GM12891 (cell line): ENCODE measurements around the gene NKTR.

Experiments
- DNase-seq: peaks from one replicate; pipeline ENCODE4 v3.0.0; 2011; ENCODE audit warnings: low spot score; ENCODE audit not compliant: insufficient read length
- FAIRE-seq: peaks from 2 replicates; lab custom pipeline; 2011; peaks lifted over from hg19 to GRCh38; lab: Jason Lieb, UNC
- PAX5 ChIP-seq: IDR thresholded peaks from 2 replicates; pipeline ENCODE4 v1.6.1; 2011; ENCODE audit warnings: low read length, moderate library complexity, mild to moderate bottlenecking; ENCODE audit not compliant: insufficient read depth, severe bottlenecking
- POLR2A ChIP-seq: IDR thresholded peaks from 2 replicates; pipeline ENCODE4 v1.6.1; 2011; ENCODE audit warnings: low read depth, low read length, control low read depth
- POLR2AphosphoS5 ChIP-seq: IDR thresholded peaks from 2 replicates; pipeline ENCODE4 v1.6.1; 2011; ENCODE audit warnings: low read depth, low read length, control low read depth
- POU2F2 ChIP-seq: IDR thresholded peaks from 2 replicates; pipeline ENCODE4 v1.6.1; 2011; ENCODE audit warnings: low read depth, mild to moderate bottlenecking, control low read depth, low read length, moderate library complexity
- SPI1 ChIP-seq: IDR thresholded peaks from 2 replicates; pipeline ENCODE4 v1.6.1; 2011; ENCODE audit warnings: low read depth, low read length, control low read depth
- TAF1 ChIP-seq: IDR thresholded peaks from 2 replicates; pipeline ENCODE4 v1.6.1; 2011; ENCODE audit warnings: low read depth, low read length, control low read depth

The NKTR gene

GRCh38 chr3:42655331-42655888 lies 54.9 kb downstream of the NKTR start:
- FAIRE-seq (no peak), DNase-seq (no peak)
- no peak for TF ChIP-seq SPI1
- no peak for TF ChIP-seq POU2F2
- TF ChIP-seq POLR2A = no peak
- no peak for TF ChIP-seq TAF1
- TF ChIP-seq POLR2AphosphoS5 = no peak
- TF ChIP-seq PAX5 = no peak

DNA sequence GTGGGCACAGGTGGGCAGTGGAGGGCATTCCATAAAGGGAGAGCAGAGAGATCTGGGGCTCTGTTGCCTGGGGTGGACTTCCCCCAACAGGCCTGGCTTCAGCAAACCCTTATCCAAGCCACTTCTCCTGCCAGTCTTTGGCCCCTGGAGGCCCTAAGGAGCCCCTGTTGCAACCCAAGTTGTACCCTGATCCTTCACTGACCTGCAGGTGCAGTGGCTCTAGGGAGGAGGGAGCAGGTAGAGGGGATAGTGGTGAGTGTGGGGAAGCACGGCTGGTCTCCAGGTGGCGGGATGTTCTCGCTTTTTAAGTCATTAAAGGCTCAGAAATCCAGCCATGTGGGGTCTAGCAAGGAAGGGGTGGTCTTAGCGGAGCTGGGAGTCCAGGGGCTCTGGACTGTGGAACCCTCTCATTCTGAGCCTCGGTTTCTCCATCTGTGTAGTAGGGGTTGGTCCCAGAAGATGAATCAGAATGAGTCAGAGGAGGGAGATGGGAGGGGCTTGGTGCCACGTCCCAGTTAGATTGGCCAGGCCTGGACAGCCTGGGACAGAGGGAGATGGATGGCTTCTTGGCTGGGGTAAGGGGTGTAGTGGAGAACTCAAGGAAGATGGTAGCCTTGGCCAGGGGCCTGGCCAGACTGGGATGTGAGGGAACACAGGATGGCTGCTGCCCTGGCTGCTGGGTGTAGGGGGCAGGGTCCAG lies 55.6 kb downstream of the NKTR start:
- no peak for TF ChIP-seq POU2F2
- no peak for TF ChIP-seq PAX5
- TF ChIP-seq POLR2AphosphoS5 = no peak
- TF ChIP-seq TAF1 = no peak
- no peak for TF ChIP-seq POLR2A
- no peak for TF ChIP-seq SPI1
- no peak for DNase-seq
- FAIRE-seq = no peak

GRCh38 chr3:42656680-42657610 lies 56.5 kb downstream of the NKTR start:
- DNase-seq = no peak
- TF ChIP-seq SPI1 (no peak), TAF1 (no peak), POU2F2 (no peak), POLR2A (no peak), PAX5 (no peak), POLR2AphosphoS5 (no peak)
- FAIRE-seq = no peak

GRCh38 chr3:42657675-42658074 lies 57.2 kb downstream of the NKTR start:
- TF ChIP-seq SPI1 (no peak), POU2F2 (no peak), POLR2AphosphoS5 (no peak), TAF1 (no peak), PAX5 (no peak), POLR2A (no peak)
- FAIRE-seq = no peak
- no peak for DNase-seq

DNA sequence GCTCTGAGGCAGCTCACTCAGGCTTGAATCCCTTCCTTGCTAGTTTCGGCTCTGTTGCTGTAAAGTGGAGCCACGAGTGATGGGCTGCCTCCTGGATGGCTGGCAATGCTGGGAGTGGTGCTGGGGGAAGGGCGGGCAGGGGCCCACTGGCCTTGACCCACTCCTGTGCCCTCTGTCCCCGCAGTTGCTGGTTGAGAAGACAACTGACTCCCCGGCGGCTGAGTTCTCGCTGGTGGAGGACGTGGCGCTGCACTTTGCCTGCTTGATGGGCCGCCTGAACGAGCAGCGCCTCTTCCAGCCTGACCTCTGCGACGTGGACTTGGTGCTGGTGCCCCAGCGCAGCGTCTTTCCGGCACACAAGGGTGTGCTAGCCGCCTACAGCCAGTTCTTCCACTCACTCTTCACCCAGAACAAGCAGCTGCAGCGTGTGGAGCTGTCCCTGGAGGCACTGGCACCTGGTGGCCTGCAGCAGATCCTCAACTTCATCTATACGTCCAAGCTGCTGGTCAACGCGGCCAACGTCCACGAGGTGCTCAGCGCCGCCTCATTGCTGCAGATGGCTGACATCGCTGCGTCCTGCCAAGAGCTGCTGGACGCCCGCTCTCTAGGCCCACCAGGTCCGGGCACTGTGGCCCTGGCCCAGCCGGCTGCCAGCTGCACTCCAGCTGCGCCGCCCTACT lies 57.7 kb downstream of the NKTR start:
- DNase-seq (no peak), FAIRE-seq (no peak)
- no peak for TF ChIP-seq PAX5
- TF ChIP-seq POLR2A = no peak
- no peak for TF ChIP-seq TAF1
- no peak for TF ChIP-seq POLR2AphosphoS5
- no peak for TF ChIP-seq SPI1
- TF ChIP-seq POU2F2 = no peak

GRCh38 chr3:42658771-42659390 lies 58.4 kb downstream of the NKTR start:
- DNase-seq (no peak), FAIRE-seq (no peak)
- no peak for TF ChIP-seq TAF1
- no peak for TF ChIP-seq POLR2A
- no peak for TF ChIP-seq PAX5
- no peak for TF ChIP-seq SPI1
- no peak for TF ChIP-seq POU2F2
- TF ChIP-seq POLR2AphosphoS5 = no peak

GRCh38 chr3:42659451-42660130 lies 59.1 kb downstream of the NKTR start:
- DNase-seq = no peak
- FAIRE-seq = no peak
- no peak for TF ChIP-seq POLR2AphosphoS5

DNA sequence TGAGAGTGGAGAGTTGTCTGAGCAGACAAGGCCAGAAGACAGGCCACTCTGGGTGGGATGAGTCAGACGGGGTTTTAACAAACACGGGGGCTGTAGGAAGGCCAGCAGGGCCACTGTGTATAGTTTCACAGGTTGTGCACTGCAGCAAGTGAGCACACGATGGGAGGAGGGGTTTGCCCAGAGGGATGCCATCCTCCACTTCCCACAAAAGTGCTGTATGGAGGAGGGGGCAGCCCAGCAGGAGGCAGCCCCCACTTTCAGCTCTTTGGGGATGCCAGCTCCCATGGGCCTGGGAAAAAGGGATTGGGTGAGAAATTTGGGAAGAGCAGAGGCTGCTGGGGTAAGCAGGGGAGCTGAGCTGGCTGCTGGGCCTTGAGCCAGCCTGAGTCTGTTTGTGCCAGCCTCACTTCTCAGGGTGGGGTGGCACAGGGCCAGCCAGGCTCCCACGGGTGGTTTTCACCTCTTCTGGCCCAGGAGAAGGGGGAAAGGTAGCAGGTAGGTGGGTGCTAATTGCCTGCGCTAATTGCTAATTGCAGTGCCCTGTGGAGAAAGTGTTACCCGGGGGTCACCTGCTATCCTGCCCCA lies 59.7 kb downstream of the NKTR start:
- no peak for FAIRE-seq
- no peak for TF ChIP-seq POLR2A
- no peak for DNase-seq

- no peak for TF ChIP-seq POLR2A
- no peak for TF ChIP-seq SPI1
- no peak for TF ChIP-seq POLR2AphosphoS5
- TF ChIP-seq POU2F2 = no peak
- no peak for TF ChIP-seq TAF1
- no peak for TF ChIP-seq PAX5
- FAIRE-seq = peak; percentile 43
- peak; percentile 37 for DNase-seq
Measured at GRCh38 chr3:42660898-42661297, 60.4 kb downstream of the NKTR start.
